Heart left ventricle (tissue), 13 donors: ENCODE measurements around the gene RPS5.

Experiments used
- CTCF ChIP-seq, 12 donors: fragments of 200-600 bp; sonication (generic) in 4 of 12; IDR thresholded peaks; one replicate each; pipeline versions ENCODE4 v1.5.0 to v1.8.0; 2018 to 2022; ENCODE audit warnings: antibody characterized with exemption in 12 of 12, mild to moderate bottlenecking in 5 of 12
- POLR2A ChIP-seq, 2 donors: fragments of 450-650 bp; IDR thresholded peaks; one replicate each; pipeline ENCODE4 v1.6.1; 2017; ENCODE audit warnings: antibody characterized with exemption in 2 of 2, mild to moderate bottlenecking in 2 of 2, moderate library complexity in 2 of 2
- donor health status: ischemic (EF 13 %, LVEDD 7.1; RV severe dilation, severe dysfunction).
- donor health status: DM: no; HTN: yes; CAD: no.
- donor health status: DM: no; HTN: no; CAD: no.
- donor health status: ischemic (EF 25% LVEDD 6.9; RV normal size, moderate dysfunction).
- donor health status: ischemic (EF 25% LVEDD 5.7; RV mildly dilated, moderate dysfunction).
- donor health status: ischemic (EF 35%, LVEDD 5.7; RV mildly dilated, moderate dysfunction).
- donor health status: nonischemic (EF 11% LVEDD 7.7; RV severe dilation, severe dysfunction).
- donor health status: DM: yes; HTN: yes; CAD: no.
- donor health status: PGD.
- donor health status: ischemic (EF 29% LVEDD 5.4; RV normal size, mild dysfunction).
- donor health status: nonischemic (EF 23%, LVEDD 6.1; RV moderate dilation, normal function).

- TF ChIP-seq CTCF (IDR thresholded peaks at IDR 0.05), result no peak
- TF ChIP-seq POLR2A (IDR thresholded peaks at IDR 0.05), result no peak
Observed at GRCh38 chr19:58379246-58379645, 7.8 kb upstream of the RPS5 start.
